ENCODE results near the gene PRSS1. TPM values are rescaled to one million over a fixed set of nuclear protein-coding genes. Genes with fewer than 3 reads are reported as not detected.
"Not testable (repeated sequence)": the region's sequence is repeated elsewhere in the genome, so short reads cannot be mapped to it uniquely, and the experiment has no call there.

The PRSS1 gene
- polyA plus RNA-seq, 1 donor from 2014 or later, result not detected

- no peak for TF ChIP-seq CTCF (IDR thresholded peaks at IDR 0.05; ENCODE audit: poor library complexity, severe bottlenecking)
These were observed 45.5 kb upstream of the PRSS1 start (continued) for GRCh38 chr7:142703655-142704305.

DNA sequence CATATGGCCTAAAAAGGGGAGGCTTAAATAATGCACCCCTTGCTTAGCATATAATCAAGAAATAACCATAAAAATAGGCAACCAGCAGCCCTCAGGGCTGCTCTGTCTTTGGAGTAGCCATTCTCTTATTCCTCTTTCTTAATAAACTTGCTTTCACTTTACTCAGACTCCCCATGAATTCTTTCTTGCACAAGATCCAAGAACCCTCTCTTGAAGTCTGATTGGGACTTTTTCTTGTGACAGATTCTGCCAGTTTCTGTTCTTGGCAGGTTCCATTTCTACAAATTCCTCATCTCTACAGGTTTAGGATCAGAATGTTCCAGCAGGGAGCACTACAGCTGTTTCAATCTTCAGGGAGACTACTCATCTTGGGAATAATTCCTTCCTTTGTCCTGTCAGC is 40.5 kb upstream of the PRSS1 start:
- not testable (repeated sequence) for H3K4me2 ChIP-seq (ENCODE audit: low read length); H3F3A ChIP-seq (ENCODE audit: insufficient read depth, low read length, poor library complexity, severe bottlenecking); H3K79me2 ChIP-seq (replicated peaks; ENCODE audit: insufficient read depth, low read length); H2AFZ ChIP-seq (ENCODE audit: low read depth, low read length); H4K20me1 ChIP-seq (ENCODE audit: insufficient read depth); H3K27ac ChIP-seq (ENCODE audit: low read length); H3K9me2 ChIP-seq (ENCODE audit: insufficient read depth, low read length); H3K36me3 ChIP-seq (ENCODE audit: insufficient read depth, low read length); H3K27me3 ChIP-seq (ENCODE audit: insufficient read depth, low read depth, low read length); H3K9me3 ChIP-seq (ENCODE audit: low read length); H3K9ac ChIP-seq (ENCODE audit: low read length); H3K4me3 ChIP-seq (ENCODE audit: low read length)

GRCh38 chr7:142709921-142710320 is 39.4 kb upstream of the PRSS1 start:
- TF ChIP-seq MXI1 (conservative IDR thresholded peaks at IDR 0.05; ENCODE audit: poor library complexity, severe bottlenecking), result no peak
- no peak for TF ChIP-seq EZH2 (IDR thresholded peaks at IDR 0.05; ENCODE audit: borderline replicate concordance, insufficient read depth, low read length, poor library complexity, severe bottlenecking)
- TF ChIP-seq POLR2AphosphoS5 (IDR thresholded peaks at IDR 0.05), result no peak
- TF ChIP-seq SMC3 (conservative IDR thresholded peaks at IDR 0.05; ENCODE audit: poor library complexity), result no peak
- Histone ChIP-seq H3F3A (ENCODE audit: insufficient read depth, low read length, poor library complexity, severe bottlenecking) (no peaks in the 10 kb centered on the region), H2AFZ (ENCODE audit: low read depth, low read length) (no peak overlapping the region), H3K27ac (ENCODE audit: low read length) (no peak overlapping the region), H3K27me3 (ENCODE audit: insufficient read depth, low read depth, low read length) (no peaks in the 10 kb centered on the region), H3K79me2 (replicated peaks; ENCODE audit: insufficient read depth, low read length) (no peaks in the 10 kb centered on the region), H3K4me2 (ENCODE audit: low read length) (no peak overlapping the region), H4K20me1 (ENCODE audit: insufficient read depth) (no peaks in the 10 kb centered on the region), H3K4me3 (ENCODE audit: low read length) (no peak overlapping the region), H3K9ac (ENCODE audit: low read length) (no peak overlapping the region), H3K9me3 (ENCODE audit: low read length) (no peaks in the 10 kb centered on the region), H3K36me3 (ENCODE audit: insufficient read depth, low read length) (no peaks in the 10 kb centered on the region), H3K9me2 (ENCODE audit: insufficient read depth, low read length) (no peaks in the 10 kb centered on the region)

- Histone ChIP-seq H4K20me1 (ENCODE audit: insufficient read depth) (no peaks in the 10 kb centered on the region), H3K27me3 (ENCODE audit: insufficient read depth, low read depth, low read length) (no peaks in the 10 kb centered on the region), H3K9me3 (ENCODE audit: low read length) (no peaks in the 10 kb centered on the region), H3K79me2 (replicated peaks; ENCODE audit: insufficient read depth, low read length) (no peaks in the 10 kb centered on the region), H3K9me2 (ENCODE audit: insufficient read depth, low read length) (no peaks in the 10 kb centered on the region), H2AFZ (ENCODE audit: low read depth, low read length) (no peak overlapping the region), H3K9ac (ENCODE audit: low read length) (no peak overlapping the region), H3K4me3 (ENCODE audit: low read length) (no peak overlapping the region), H3K36me3 (ENCODE audit: insufficient read depth, low read length) (no peaks in the 10 kb centered on the region), H3K4me2 (ENCODE audit: low read length) (no peak overlapping the region), H3K27ac (ENCODE audit: low read length) (no peak overlapping the region), H3F3A (ENCODE audit: insufficient read depth, low read length, poor library complexity, severe bottlenecking) (no peaks in the 10 kb centered on the region)
- no peak for TF ChIP-seq CTCF (IDR thresholded peaks at IDR 0.05; ENCODE audit: poor library complexity, severe bottlenecking)
- no peak for TF ChIP-seq SMC3 (conservative IDR thresholded peaks at IDR 0.05; ENCODE audit: poor library complexity)
- no peak for TF ChIP-seq REST (IDR thresholded peaks at IDR 0.05; ENCODE audit: borderline replicate concordance)
- no peak for TF ChIP-seq TAF1 (IDR thresholded peaks at IDR 0.05; ENCODE audit: low read depth)
- TF ChIP-seq POLR2AphosphoS5 (IDR thresholded peaks at IDR 0.05), result no peak
- TF ChIP-seq EP300 (conservative IDR thresholded peaks at IDR 0.05; ENCODE audit: poor library complexity, severe bottlenecking), result no peak
- TF ChIP-seq RAD21 (conservative IDR thresholded peaks at IDR 0.05), result no peak
- TF ChIP-seq MXI1 (conservative IDR thresholded peaks at IDR 0.05; ENCODE audit: poor library complexity, severe bottlenecking), result no peak
- TF ChIP-seq EZH2 (IDR thresholded peaks at IDR 0.05; ENCODE audit: borderline replicate concordance, insufficient read depth, low read length, poor library complexity, severe bottlenecking), result no peak
These were observed 38.1 kb upstream of the PRSS1 start for GRCh38 chr7:142711196-142711595.
